HG03565 (cell line): ENCODE data around the gene GRID2.

Experiments used
- ATAC-seq: cut with Tn5 transposase; IDR thresholded peaks from one replicate; pipeline ENCODE4 v1.9.1; 2021; ENCODE audit warnings: mild to moderate bottlenecking, moderate library complexity; ENCODE audit not compliant: unreplicated experiment

GRID2 gene

GRCh38 chr4:93373893-93374860, 1070.4 kb downstream of the GRID2 start:
- no peak for ATAC-seq

GRCh38 chr4:93384241-93384640, 1080.5 kb downstream of the GRID2 start:
- no peak for ATAC-seq

- no peak for ATAC-seq
Observed at GRCh38 chr4:93384887-93385286, 1081.1 kb downstream of the GRID2 start.

GRCh38 chr4:93394545-93395081, 1090.8 kb downstream of the GRID2 start:
- ATAC-seq: no peak

GRCh38 chr4:93396272-93396671, 1092.5 kb downstream of the GRID2 start:
- ATAC-seq: no peak

- ATAC-seq: no peak
Observed at GRCh38 chr4:93403571-93403970, 1099.8 kb downstream of the GRID2 start.

- no peak for ATAC-seq
Observed at GRCh38 chr4:93407493-93408275, 1103.9 kb downstream of the GRID2 start.

GRCh38 chr4:93409035-93409434, 1105.3 kb downstream of the GRID2 start:
- no peak for ATAC-seq

GRCh38 chr4:93414041-93414550, 1110.3 kb downstream of the GRID2 start:
- ATAC-seq: no peak

- ATAC-seq: no peak
Observed at GRCh38 chr4:93416344-93417128, 1112.8 kb downstream of the GRID2 start.

GRCh38 chr4:93431371-93431770, 1127.6 kb downstream of the GRID2 start:
- ATAC-seq: no peak

- ATAC-seq: no peak
Observed at GRCh38 chr4:93433840-93434239, 1130.1 kb downstream of the GRID2 start.

GRCh38 chr4:93436000-93436626, 1132.3 kb downstream of the GRID2 start:
- no peak for ATAC-seq

GRCh38 chr4:93437991-93438390, 1134.2 kb downstream of the GRID2 start:
- ATAC-seq: no peak

GRCh38 chr4:93444860-93445259, 1141.1 kb downstream of the GRID2 start:
- no peak for ATAC-seq

- no peak for ATAC-seq
Observed at GRCh38 chr4:93446038-93446437, 1142.3 kb downstream of the GRID2 start.

GRCh38 chr4:93448691-93449293, 1145.0 kb downstream of the GRID2 start:
- no peak for ATAC-seq

- no peak for ATAC-seq
Observed at GRCh38 chr4:93451954-93452353, 1148.2 kb downstream of the GRID2 start.

GRCh38 chr4:93461541-93461940, 1157.8 kb downstream of the GRID2 start:
- ATAC-seq: no peak

- ATAC-seq: no peak
Observed at GRCh38 chr4:93466446-93466845, 1162.7 kb downstream of the GRID2 start.
